ENCODE data around the gene NR5A2. TPM values are rescaled to one million over a fixed set of nuclear protein-coding genes. Genes with fewer than 3 reads are reported as not detected.

The NR5A2 gene
- total RNA-seq, 4 donors from 2014 or later: 3.2 to 6.8 (median 6.5) TPM

- no peak for TF ChIP-seq CTCF (IDR thresholded peaks at IDR 0.05; ENCODE audit: low read depth)
Observed at GRCh38 chr1:200040481-200041138, 13.1 kb downstream of the NR5A2 start.

GRCh38 chr1:200041337-200042118 is 14.0 kb downstream of the NR5A2 start:
- no peak for TF ChIP-seq CTCF (IDR thresholded peaks at IDR 0.05; ENCODE audit: low read depth)

- TF ChIP-seq CTCF (IDR thresholded peaks at IDR 0.05; ENCODE audit: low read depth): no peak
Observed at GRCh38 chr1:200042119-200042551, 14.6 kb downstream of the NR5A2 start.

GRCh38 chr1:200042552-200043335 is 15.2 kb downstream of the NR5A2 start:
- no peak for TF ChIP-seq CTCF (IDR thresholded peaks at IDR 0.05; ENCODE audit: low read depth)

GRCh38 chr1:200043336-200043668 is 15.8 kb downstream of the NR5A2 start:
- no peak for TF ChIP-seq CTCF (IDR thresholded peaks at IDR 0.05; ENCODE audit: low read depth)

GRCh38 chr1:200046115-200046514 is 18.6 kb downstream of the NR5A2 start:
- TF ChIP-seq CTCF (IDR thresholded peaks at IDR 0.05; ENCODE audit: low read depth): no peak

GRCh38 chr1:200048244-200048643 is 20.7 kb downstream of the NR5A2 start:
- TF ChIP-seq CTCF (IDR thresholded peaks at IDR 0.05; ENCODE audit: low read depth): no peak

All from subcutaneous adipose tissue (tissue), 4 donors.